ENCODE measurements around the gene CCDC116.

The CCDC116 gene

DNA sequence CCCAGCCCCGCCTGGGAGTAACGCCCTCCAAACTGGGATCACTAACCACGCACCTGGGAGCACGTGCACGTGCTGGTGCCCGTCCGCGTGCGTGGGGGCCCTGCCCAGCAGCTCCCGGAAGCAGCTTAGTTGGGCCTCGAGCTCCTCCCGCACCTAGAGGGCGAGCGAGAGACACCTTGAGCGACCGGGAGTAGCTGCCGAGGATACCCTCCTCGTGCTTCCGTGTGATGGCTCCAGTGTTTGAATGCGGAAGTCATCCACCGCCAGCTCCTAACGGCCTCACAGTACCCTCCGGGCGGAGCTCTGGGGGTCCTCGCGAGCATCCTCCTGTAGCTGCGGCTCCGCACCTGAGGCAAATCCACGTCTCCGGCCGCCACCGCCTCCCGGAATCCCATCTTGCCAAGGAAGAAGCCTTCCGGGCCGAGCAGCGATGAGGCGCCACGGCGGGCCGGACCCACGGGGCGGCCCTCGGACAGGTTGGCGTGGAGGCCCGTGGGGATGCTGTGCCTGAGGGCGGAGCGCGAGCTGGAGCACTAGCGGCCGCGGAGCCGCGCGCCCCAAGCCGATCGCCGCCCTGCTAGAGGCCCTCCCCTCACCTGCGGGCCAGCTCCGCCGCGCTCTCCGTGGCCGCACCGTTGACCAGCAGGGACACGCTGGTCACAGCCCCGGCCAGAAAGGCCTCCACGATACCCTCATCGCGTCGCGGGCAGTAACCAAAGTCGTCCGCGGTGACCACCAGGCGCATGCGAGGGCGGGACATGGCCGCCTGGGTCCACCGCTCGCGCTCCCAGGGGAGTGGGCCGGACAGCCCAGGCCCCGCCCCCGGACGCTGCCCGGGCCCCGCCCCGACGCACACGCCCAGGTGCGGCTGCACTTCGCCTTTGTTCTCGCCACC is 3.1 kb upstream of the CCDC116 start, which contains the start of gene YDJC:
TSS of gene YDJC (minus strand) at position 768 of the 895 bp plus-strand sequence. CDS start at position 760, 8 bp downstream.
- TF ChIP-seq FOXP2 (optimal IDR thresholded peaks at IDR 0.05; ENCODE audit: borderline replicate concordance, extremely low read depth, extremely low read length, insufficient read depth), result peak; percentile 82
- TF ChIP-seq POLR2AphosphoS5 (IDR thresholded peaks at IDR 0.05; ENCODE audit: low read depth, low read length), result peak; percentile 31
- TF ChIP-seq REST (IDR thresholded peaks at IDR 0.05; ENCODE audit: insufficient read depth in 1 of 2, low read depth in 2 of 2, low read length in 2 of 2), result peak in 1 of 2 experiments; percentile 36; a peak in 1 of 4 replicates
- peak; percentile 74; the same call in 1 of the 2 replicates for TF ChIP-seq SIN3A (IDR thresholded peaks at IDR 0.05; ENCODE audit: borderline replicate concordance, insufficient read depth, low read length)
- peak; percentile 72; the same call in 1 of the 2 replicates for TF ChIP-seq TAF1 (IDR thresholded peaks at IDR 0.05; ENCODE audit: borderline replicate concordance, insufficient read depth, low read length)

DNA sequence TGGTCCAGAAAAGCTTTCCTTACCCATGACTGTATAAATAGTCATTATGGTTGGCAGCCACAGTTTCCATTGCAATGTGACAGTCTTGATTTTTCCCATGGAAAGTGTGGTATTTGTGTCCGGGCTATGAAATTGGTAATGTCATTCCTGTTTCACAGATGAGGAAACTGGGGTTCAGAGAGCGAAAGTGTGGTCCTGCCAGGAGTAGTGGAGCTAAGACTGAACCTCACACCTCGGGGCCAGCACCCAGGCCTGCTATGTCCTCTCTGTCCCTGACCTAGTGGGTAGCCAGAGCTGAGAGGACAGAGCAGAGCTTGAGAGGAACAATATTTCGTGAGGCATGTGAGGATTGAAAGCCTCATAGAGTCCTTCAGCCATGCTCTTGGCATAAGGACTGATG is 1.5 kb upstream of the CCDC116 start:
- TF ChIP-seq SIN3A (IDR thresholded peaks at IDR 0.05; ENCODE audit: borderline replicate concordance, insufficient read depth, low read length) (no peak), FOXP2 (optimal IDR thresholded peaks at IDR 0.05; ENCODE audit: borderline replicate concordance, extremely low read depth, extremely low read length, insufficient read depth) (no peak), REST (IDR thresholded peaks at IDR 0.05; ENCODE audit: insufficient read depth in 1 of 2, low read depth in 2 of 2, low read length in 2 of 2) (no peak), TAF1 (IDR thresholded peaks at IDR 0.05; ENCODE audit: borderline replicate concordance, insufficient read depth, low read length) (no peak), POLR2AphosphoS5 (IDR thresholded peaks at IDR 0.05; ENCODE audit: low read depth, low read length) (no peak)

DNA sequence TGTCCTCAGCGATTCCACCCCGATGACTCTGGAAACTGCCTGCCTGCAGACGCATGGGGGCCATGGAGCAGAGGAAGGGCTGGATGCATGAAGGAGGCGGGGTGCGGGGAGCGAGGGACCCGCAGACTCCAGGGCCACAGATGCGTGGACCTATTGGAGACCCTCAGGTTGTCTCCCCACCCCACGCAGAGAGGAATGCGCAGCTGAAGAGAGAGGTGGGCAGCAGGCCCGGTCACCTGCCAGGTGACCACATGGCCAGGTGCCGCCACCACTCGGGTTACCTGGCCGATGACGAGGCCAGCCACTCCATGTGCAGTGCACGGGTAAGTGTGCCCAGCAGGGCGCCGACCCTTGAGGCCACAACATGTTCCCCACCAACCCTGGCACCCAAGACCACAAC is 371 bp downstream of the CCDC116 start:
- TF ChIP-seq POLR2AphosphoS5 (IDR thresholded peaks at IDR 0.05; ENCODE audit: low read depth, low read length), result no peak

DNA sequence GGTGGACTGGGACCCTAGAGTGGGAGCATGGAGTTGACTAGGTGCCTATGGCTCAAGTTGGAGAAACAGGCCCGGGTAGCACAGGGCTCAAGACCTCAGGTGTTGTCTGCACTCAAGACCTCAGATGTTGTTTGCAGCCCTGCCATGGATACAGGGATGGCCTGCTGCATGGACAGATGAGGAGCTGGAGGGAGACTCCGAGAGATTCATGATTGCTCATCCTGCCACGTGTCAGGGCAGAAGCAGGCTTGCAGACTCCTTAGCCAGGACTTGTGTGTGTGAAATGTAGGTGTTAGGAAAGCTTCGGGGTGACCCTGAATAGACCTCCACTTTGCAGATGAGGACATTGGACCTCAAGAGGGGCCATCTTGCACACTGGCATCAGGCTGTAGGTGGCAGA is 921 bp downstream of the CCDC116 start:
- TF ChIP-seq SIN3A (IDR thresholded peaks at IDR 0.05; ENCODE audit: borderline replicate concordance, insufficient read depth, low read length) (no peak), REST (IDR thresholded peaks at IDR 0.05; ENCODE audit: insufficient read depth in 1 of 2, low read depth in 2 of 2, low read length in 2 of 2) (no peak), TAF1 (IDR thresholded peaks at IDR 0.05; ENCODE audit: borderline replicate concordance, insufficient read depth, low read length) (no peak), FOXP2 (optimal IDR thresholded peaks at IDR 0.05; ENCODE audit: borderline replicate concordance, extremely low read depth, extremely low read length, insufficient read depth) (no peak), POLR2AphosphoS5 (IDR thresholded peaks at IDR 0.05; ENCODE audit: low read depth, low read length) (no peak)

- TF ChIP-seq POLR2AphosphoS5 (IDR thresholded peaks at IDR 0.05; ENCODE audit: low read depth, low read length) (no peak), FOXP2 (optimal IDR thresholded peaks at IDR 0.05; ENCODE audit: borderline replicate concordance, extremely low read depth, extremely low read length, insufficient read depth) (no peak), TAF1 (IDR thresholded peaks at IDR 0.05; ENCODE audit: borderline replicate concordance, insufficient read depth, low read length) (no peak), SIN3A (IDR thresholded peaks at IDR 0.05; ENCODE audit: borderline replicate concordance, insufficient read depth, low read length) (no peak), REST (IDR thresholded peaks at IDR 0.05; ENCODE audit: insufficient read depth in 1 of 2, low read depth in 2 of 2, low read length in 2 of 2) (no peak)
Measured at GRCh38 chr22:21634081-21634480, 1.5 kb downstream of the CCDC116 start.
